Fibroblast of upper back skin (primary cell): ENCODE data around the gene SH3BP5L.
"Not testable (repeated sequence)": the region's sequence is repeated elsewhere in the genome, so short reads cannot be mapped to it uniquely, and the experiment has no call there.

Experiments
- DNase-seq: peaks from one replicate; pipeline ENCODE4 v3.0.0-alpha.2; 2013

SH3BP5L gene

DNA sequence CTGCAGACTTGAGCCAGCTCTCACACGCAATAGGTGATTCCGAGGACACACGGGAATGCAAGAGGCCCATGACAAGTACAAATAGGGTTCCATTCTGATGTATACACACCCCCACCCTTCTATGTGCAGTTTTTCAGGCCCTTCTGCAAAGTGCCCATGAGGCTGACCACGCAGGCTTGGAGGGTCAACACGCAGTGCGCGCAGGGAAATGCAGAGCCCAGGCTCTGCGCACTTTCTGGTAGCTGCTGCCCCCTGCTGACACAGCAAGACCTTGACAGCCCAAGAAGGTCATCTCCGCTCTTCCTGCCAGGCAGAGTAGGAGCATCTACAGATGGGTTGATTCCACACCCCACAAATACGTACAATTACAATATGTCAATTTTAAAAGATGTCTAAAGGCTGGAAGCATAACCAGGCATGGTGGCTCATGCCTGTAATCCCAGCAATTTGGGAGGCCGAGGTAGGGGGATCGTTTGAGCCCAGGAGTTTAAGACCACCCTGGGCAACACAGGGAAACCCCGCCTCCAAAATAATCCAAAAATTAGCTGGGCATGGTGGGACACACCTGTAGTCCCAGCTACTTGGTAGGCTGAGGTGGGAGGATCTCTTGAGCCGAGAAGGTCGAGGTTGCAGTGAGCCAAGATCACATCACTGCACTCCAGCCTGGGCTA is 18.5 kb downstream of the SH3BP5L start:
- peak; percentile 25 for DNase-seq

DNA sequence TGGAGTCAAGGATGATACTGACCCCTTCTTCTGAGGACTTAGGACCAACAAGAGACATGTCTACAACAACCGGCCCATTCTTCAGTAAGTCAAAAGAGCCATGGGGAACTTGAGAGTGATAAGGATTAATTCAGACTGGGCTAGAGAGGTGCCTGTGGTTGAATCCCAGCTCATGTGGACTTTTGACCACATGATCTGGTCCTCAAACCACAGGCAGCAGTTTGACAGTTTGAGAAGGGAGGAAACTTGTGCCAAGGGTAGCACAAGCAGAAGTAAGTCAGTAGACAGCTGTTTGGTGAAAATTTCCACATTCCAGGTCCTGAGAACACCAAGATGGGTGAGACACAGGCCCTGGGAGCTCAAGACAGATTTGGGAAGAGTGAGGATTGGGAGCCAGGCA is 19.8 kb downstream of the SH3BP5L start:
- no peak for DNase-seq

GRCh38 chr1:248804771-248805681 is 20.7 kb downstream of the SH3BP5L start:
- DNase-seq, result no peak

DNA sequence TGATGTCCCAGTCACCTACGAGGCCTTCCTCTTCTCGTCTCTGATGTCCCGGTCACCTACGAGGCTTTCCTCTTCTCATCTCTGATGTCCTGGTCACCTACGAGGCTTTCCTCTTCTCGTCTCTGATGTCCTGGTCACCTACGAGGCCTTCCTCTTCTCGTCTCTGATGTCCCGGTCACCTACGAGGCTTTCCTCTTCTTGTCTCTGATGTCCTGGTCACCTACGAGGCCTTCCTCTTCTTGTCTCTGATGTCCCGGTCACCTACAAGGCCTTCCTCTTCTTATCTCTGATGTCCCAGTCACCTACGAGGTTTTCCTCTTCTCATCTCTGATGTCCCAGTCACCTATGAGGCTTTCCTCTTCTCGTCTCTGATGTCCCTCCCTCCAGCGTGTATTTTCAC is 22.2 kb downstream of the SH3BP5L start:
- DNase-seq, result not testable (repeated sequence)

DNA sequence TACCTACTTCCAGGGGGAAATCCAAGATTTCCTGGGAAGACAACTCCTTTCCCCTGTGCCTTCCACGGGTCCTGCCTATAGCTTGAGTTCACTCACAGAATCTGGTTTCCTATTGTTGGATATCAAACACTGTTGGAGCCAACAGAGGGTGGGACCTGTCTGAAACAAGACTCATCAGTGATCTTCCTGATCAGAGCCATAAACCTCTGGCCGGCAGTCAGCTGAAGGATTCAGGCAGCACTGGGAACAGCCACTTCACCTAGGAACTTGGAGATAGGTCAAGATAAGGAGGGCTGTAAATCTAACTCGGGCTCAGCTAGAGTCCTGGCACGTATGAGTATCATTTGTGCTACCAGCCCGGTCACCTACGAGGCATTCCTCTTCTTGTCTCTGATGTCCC is 23.3 kb downstream of the SH3BP5L start:
- no peak for DNase-seq

DNA sequence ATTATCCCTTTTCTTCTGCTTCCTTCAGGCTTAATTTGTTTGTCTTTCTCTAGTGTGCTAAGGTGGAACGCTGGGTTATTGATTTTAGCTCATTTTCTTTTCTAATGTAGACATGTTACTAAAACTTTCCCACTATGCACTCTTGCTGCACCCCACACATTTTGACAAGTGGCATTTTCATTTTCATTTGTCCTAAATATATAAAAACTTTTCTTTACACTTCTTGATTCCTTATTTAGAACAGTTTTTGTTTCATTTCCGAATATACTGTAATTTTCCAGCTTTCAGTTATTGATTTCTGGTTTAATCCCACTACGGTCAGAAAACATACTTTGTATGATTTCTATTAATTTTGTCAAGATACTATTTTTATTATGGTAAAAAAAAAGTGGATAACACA is 25.3 kb downstream of the SH3BP5L start:
- no peak for DNase-seq

DNA sequence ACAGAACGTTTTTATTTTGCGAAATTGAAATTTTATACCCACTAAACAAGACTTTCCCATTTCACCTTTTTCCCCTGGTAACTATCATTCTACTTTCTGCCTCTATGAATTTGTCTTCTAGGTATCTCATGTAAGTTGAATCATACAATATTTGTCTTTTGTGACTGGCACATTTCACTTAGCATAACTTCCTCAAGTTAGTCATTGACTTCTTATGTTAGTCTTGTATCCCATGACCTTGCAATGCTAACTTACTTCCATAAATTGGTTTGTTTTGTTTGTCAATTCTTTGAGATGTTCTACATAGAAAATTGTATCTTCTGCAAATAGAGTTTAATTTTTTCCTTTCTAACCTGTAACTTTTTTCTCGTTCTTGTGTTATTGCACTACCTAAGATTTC is 26.9 kb downstream of the SH3BP5L start:
- DNase-seq, result no peak

GRCh38 chr1:248794663-248795062 is 31.1 kb downstream of the SH3BP5L start:
- DNase-seq, result not testable (repeated sequence)

DNA sequence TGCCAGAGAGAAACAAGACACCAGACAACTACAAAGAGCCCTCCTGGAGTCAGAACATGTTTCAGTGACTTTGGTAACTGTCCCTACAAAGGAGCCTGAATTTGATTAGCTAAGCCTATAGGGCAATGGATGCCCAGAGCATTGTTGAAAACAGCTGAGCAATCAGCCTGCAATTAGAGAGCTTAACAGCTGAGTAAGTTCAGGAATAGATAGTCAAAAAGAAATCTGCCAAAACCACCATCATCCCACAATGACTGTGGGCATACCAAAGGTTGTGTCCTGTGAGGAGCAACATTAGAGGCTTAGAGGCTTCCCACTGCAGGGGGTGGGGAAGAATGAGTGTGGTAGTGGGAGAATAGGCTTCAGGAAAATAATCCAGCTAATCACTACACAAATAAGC is 32.1 kb downstream of the SH3BP5L start:
- no peak for DNase-seq

- DNase-seq, result no peak
Observed at GRCh38 chr1:248792342-248792741, 33.4 kb downstream of the SH3BP5L start.

DNA sequence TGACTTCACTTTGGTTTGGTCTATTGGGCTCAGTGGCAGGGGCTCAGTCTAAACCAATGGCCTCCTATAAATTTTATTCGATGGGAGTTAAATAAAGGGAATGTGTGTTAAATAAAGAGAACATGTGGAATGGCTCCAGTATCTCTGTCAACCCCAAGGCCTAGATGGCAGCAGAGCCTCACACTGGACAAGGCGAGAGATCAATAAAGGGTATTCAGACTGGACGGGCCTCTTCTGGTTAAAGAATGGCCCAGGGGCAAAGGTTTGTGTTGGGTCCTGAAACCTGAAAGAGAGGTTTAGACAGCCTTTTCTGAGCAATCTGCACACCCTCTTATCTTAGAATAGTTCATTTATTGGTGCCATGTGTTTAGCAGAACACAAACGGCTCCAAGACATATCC is 34.7 kb downstream of the SH3BP5L start:
- DNase-seq, result no peak

DNA sequence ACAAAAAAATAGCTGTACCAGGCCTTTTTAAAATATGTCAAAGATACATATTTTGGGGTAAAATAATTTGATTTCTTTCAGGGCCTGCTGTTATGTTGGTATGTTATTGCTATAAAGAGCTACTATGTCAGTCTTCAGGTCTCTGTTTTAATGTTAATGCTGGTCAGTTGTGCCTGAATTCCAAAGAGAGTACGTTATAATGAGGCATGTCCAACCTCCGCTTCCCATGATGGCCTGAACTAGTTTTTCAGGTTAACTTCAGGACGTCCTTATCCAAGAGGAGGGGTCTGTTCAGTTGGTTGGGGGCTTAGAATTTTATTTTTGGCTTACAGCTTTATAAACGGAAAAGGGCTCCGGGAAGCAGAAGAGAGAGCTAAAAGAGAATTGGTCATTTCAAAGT is 35.3 kb downstream of the SH3BP5L start:
- no peak for DNase-seq

- DNase-seq, result not testable (repeated sequence)
Observed at GRCh38 chr1:248789337-248789736, 36.4 kb downstream of the SH3BP5L start.

DNA sequence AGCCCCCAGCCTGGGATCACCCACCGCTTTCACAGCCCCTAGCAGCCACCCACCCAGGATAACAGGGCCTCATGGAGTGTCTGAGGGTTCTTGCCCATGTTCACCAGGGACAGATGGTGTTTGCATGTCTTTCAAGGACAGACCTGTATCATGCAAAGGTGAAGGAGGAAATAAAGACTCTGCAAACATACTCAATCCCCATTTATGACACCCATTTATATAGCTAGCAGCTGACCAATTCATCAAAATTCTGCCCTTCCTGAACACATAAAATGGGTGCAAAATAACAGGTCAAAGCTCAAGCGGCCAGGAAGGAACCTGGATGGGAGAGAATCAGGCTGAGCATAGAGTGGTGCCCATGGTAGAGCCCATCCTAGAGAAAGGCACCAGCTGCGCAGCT is 37.4 kb downstream of the SH3BP5L start:
- no peak for DNase-seq

- no peak for DNase-seq
Observed at GRCh38 chr1:248787430-248787829, 38.3 kb downstream of the SH3BP5L start.

- DNase-seq, result no peak
Observed at GRCh38 chr1:248786156-248786555, 39.6 kb downstream of the SH3BP5L start.

GRCh38 chr1:248783367-248783766 is 42.3 kb downstream of the SH3BP5L start:
- DNase-seq, result no peak

GRCh38 chr1:248782416-248783141 is 43.1 kb downstream of the SH3BP5L start:
- no peak for DNase-seq

- no peak for DNase-seq
Observed at GRCh38 chr1:248779350-248779749, 46.4 kb downstream of the SH3BP5L start.

DNA sequence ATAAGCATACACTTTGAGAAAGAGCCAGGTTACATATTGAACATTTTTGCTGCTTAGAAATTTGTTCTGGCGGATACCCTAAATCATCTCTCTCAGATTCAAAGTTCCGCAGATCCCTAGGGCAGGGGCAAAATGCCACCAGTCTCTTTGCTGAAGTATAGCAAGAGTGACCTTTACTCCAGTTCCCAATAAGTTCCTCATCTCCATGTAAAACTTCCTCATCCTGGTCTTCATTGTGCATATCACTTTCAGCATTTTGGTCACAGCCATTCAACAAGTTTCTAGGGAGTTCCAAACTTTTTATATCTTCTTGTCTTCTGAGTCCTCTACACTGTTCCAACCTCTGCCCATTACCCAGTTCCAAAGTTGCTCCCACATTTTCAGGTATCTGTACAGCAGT is 46.8 kb downstream of the SH3BP5L start:
- no peak for DNase-seq

DNA sequence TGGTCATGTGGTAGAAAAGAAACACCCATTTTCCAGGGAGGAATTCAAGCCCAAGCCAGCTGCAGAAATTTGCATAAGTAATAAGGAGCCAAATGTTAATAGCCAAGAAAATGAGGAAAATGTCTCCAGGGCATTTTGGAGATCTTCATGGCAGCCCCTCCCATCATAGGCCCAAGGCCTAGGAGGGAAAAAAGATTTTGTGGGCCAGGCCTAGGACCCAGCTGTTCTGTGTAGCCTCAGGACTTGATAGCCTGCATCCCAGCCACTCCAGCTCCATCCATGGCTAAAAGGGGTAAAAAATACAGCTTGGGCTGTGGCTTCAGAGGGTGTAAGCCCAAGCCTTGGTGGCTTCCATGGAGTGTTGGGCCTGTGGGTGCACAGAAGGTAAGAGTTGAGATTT is 48.7 kb downstream of the SH3BP5L start:
- no peak for DNase-seq

GRCh38 chr1:248775441-248775840 is 50.3 kb downstream of the SH3BP5L start:
- DNase-seq, result no peak
